Endothelial cell of umbilical vein (primary cell): ENCODE measurements around the gene NTSR1. TPM values are rescaled to one million over a fixed set of nuclear protein-coding genes. Genes with fewer than 3 reads are reported as not detected.

Experiments used
- BruUV-seq: library from RNA; stranded (reverse); fragments of 400-500 nt; replicated peaks from 2 replicates; lab custom pipeline; 2021; lab: Mats Ljungman, UMichigan
- CTCF ChIA-PET: fragments of 300-600, 350-600 bp; sonication (Branson Sonifier 250); formaldehyde crosslinking; loops from one replicate; lab custom pipeline; 2021; ENCODE audit warnings: antibody characterized with exemption, inconsistent platforms; lab: Charles Lee
- POLR2A ChIA-PET: fragments of 300-600, 350-600 bp; sonication (Branson Sonifier 250); formaldehyde crosslinking; loops from one replicate; lab custom pipeline; 2021; ENCODE audit warnings: antibody characterized with exemption, inconsistent platforms; lab: Charles Lee
- DNase-seq: peaks from one replicate; pipeline ENCODE4 v3.0.0-alpha.2; 2011; ENCODE audit warnings: low read depth, low spot score
- FAIRE-seq: peaks from 2 replicates; lab custom pipeline; 2011; peaks lifted over from hg19 to GRCh38; lab: Jason Lieb, UNC
- H2AFZ ChIP-seq: 2 replicates; pipeline ENCODE4 v1.6.0; 2012; ENCODE audit warnings: low read depth, low read length, control low read depth, inconsistent platforms
- H3K27ac ChIP-seq: 2 replicates; pipeline ENCODE4 v1.5.1; 2011; ENCODE audit warnings: low read depth, mild to moderate bottlenecking, control low read depth, low read length, moderate library complexity; ENCODE audit not compliant: insufficient read depth
- H3K27me3 ChIP-seq, 2 experiments: 2 replicates each; pipeline versions ENCODE4 v1.6.0 to v1.6.1; 2011; ENCODE audit warnings: low read length in 2 of 2, mixed read lengths in 1 of 2; ENCODE audit not compliant: control insufficient read depth in 2 of 2, insufficient read depth in 2 of 2
- H3K36me3 ChIP-seq, 2 experiments: 2 replicates in 1 of 2; 3 replicates in 1 of 2; pipeline ENCODE4 v1.5.1; 2011; ENCODE audit warnings: low read length in 2 of 2, mild to moderate bottlenecking in 1 of 2, moderate library complexity in 1 of 2; ENCODE audit not compliant: control insufficient read depth in 2 of 2, insufficient read depth in 2 of 2; ENCODE audit errors: extremely low read depth in 1 of 2
- H3K4me1 ChIP-seq: 3 replicates; pipeline ENCODE4 v1.5.1; 2011; ENCODE audit warnings: mild to moderate bottlenecking, low read length; ENCODE audit not compliant: control insufficient read depth, insufficient read depth; ENCODE audit errors: extremely low read depth
- H3K4me2 ChIP-seq: 2 replicates; pipeline ENCODE4 v1.6.1; 2011; ENCODE audit warnings: low read length, control low read depth, mixed read lengths; ENCODE audit not compliant: insufficient read depth
- H3K4me3 ChIP-seq, 3 experiments: fragments of 200-600 bp in 1 of 3; sonication (generic), shearing (Covaris generic) in 1 of 3; replicated peaks in 1 of 3; 2 replicates each; pipeline ENCODE4 v1.5.1; 2011 to 2016; ENCODE audit warnings: control low read depth in 3 of 3, low read length in 3 of 3, mild to moderate bottlenecking in 2 of 3, inconsistent platforms in 1 of 3, low read depth in 1 of 3, moderate library complexity in 1 of 3; ENCODE audit not compliant: insufficient read depth in 1 of 3
- H3K79me2 ChIP-seq: 2 replicates; pipeline ENCODE4 v1.6.0; 2012; ENCODE audit warnings: low read length, inconsistent platforms; ENCODE audit not compliant: control insufficient read depth, insufficient read depth
- H3K9ac ChIP-seq: replicated peaks from 2 replicates; pipeline ENCODE3; 2011; ENCODE audit warnings: low read length, control low read depth; ENCODE audit not compliant: insufficient read depth; ENCODE audit errors: extremely low read depth
- H3K9me1 ChIP-seq: replicated peaks from 3 replicates; pipeline ENCODE4 v1.6.0; 2011; ENCODE audit warnings: mild to moderate bottlenecking, low read length; ENCODE audit not compliant: control insufficient read depth, insufficient read depth; ENCODE audit errors: extremely low read depth
- H3K9me3 ChIP-seq: replicated peaks from 2 replicates; pipeline ENCODE4 v1.5.1; 2012; ENCODE audit warnings: low read length, inconsistent platforms; ENCODE audit not compliant: control insufficient read depth, insufficient read depth
- H4K20me1 ChIP-seq: replicated peaks from 2 replicates; pipeline ENCODE3; 2011; ENCODE audit warnings: mild to moderate bottlenecking, low read length; ENCODE audit not compliant: control insufficient read depth, insufficient read depth; ENCODE audit errors: extremely low read depth
- CTCF ChIP-seq, 2 donors: IDR thresholded peaks; 1 replicate in 1 of 2; 2 replicates in 1 of 2; pipeline ENCODE4 v1.5.1; 2011; ENCODE audit warnings: low read length in 2 of 2, mild to moderate bottlenecking in 2 of 2, moderate library complexity in 2 of 2, control low read depth in 1 of 2, inconsistent platforms in 1 of 2, low read depth in 1 of 2; ENCODE audit not compliant: insufficient read depth in 1 of 2; ENCODE audit errors: extremely low read depth in 1 of 2
- EZH2 ChIP-seq: IDR thresholded peaks from 2 replicates; pipeline ENCODE4 v1.6.1; 2012; ENCODE audit warnings: borderline replicate concordance, low read depth, mild to moderate bottlenecking, moderate library complexity, low read length, inconsistent platforms; ENCODE audit not compliant: severe bottlenecking
- FOS ChIP-seq: IDR thresholded peaks from 2 replicates; pipeline ENCODE4 v1.6.1; 2011; ENCODE audit warnings: mild to moderate bottlenecking, low read length, moderate library complexity, borderline replicate concordance; ENCODE audit not compliant: insufficient read depth
- GATA2 ChIP-seq: IDR thresholded peaks from 2 replicates; pipeline ENCODE4 v1.7.0; 2011; ENCODE audit warnings: low read depth, mild to moderate bottlenecking, moderate library complexity, mixed read lengths, low read length; ENCODE audit not compliant: insufficient read length, insufficient read depth
- JUN ChIP-seq: IDR thresholded peaks from 2 replicates; pipeline ENCODE4 v1.6.1; 2011; ENCODE audit warnings: borderline replicate concordance, low read depth; ENCODE audit not compliant: insufficient read length, insufficient read depth
- MAX ChIP-seq: IDR thresholded peaks from 2 replicates; pipeline ENCODE4 v1.6.1; 2011; ENCODE audit not compliant: insufficient read depth, insufficient read length
- MYC ChIP-seq: IDR thresholded peaks from one replicate; pipeline ENCODE4 v1.6.1; 2011; ENCODE audit warnings: mild to moderate bottlenecking, low read depth, low read length
- POLR2A ChIP-seq: IDR thresholded peaks from 2 replicates; pipeline ENCODE4 v1.6.1; 2012; ENCODE audit warnings: low read depth, mild to moderate bottlenecking, control low read depth, low read length
- POLR2AphosphoS5 ChIP-seq: IDR thresholded peaks from 2 replicates; pipeline ENCODE4 v1.6.1; 2012; ENCODE audit warnings: low read depth, mild to moderate bottlenecking, control low read depth, low read length, moderate library complexity; ENCODE audit not compliant: insufficient read depth
- dilution Hi-C: fragments of 300-500 bp; cut with MboI; formaldehyde crosslinking; loops from one replicate; pipeline ENCODE4 v1.15.0; 2019; ENCODE audit warnings: low sequenced_read_pairs; ENCODE audit not compliant: extremely low pct_ligation_motif_present
- intact Hi-C: fragments of 100-400 bp; cut with micrococcal nuclease; formaldehyde crosslinking; loops from one replicate; pipeline ENCODE4 v1.10.0; 2022
- polyA plus RNA-seq, 4 experiments: library from polyadenylated mRNA; depleted of rRNA in 3 of 4; stranded (reverse) in 3 of 4; unstranded in 1 of 4; fragments of >200 nt; gene quantifications; 2 replicates each; pipeline versions ENCODE4 v1.2.1 to v1.2.3, GENCODE V29; 2011 to 2012; ENCODE audit warnings: missing spikeins in 1 of 4
- total RNA-seq: library from RNA; stranded (reverse); gene quantifications from 2 replicates; pipeline ENCODE4 v1.2.3, GENCODE V29; 2021

NTSR1 gene
- total and polyA plus RNA-seq, 2 donors (not counting 3 experiments of a cell fraction or from before 2014, with no cell fraction given), result 0.14 to 2.1 TPM

- Histone ChIP-seq H3K27ac (no peak overlapping the region), H2AFZ (no peak overlapping the region), H3K4me2 (no peak overlapping the region), H3K9ac (no peak overlapping the region), H3K36me3 (no peaks in the 10 kb centered on the region), H4K20me1 (no peaks in the 10 kb centered on the region), H3K9me3 (no peaks in the 10 kb centered on the region), H3K4me1 (no peaks in the 10 kb centered on the region), H3K4me3 (no peak overlapping the region), H3K27me3 (peaks cover 0 to 5% of the 10 kb centered on the region in 2 experiments), H3K9me1 (no peaks in the 10 kb centered on the region), H3K79me2 (no peaks in the 10 kb centered on the region)
- TF ChIP-seq MYC (no peak), POLR2A (no peak), JUN (no peak), POLR2AphosphoS5 (no peak), GATA2 (no peak), FOS (no peak), CTCF (IDR thresholded peaks at IDR 0.05; ENCODE audit: extremely low read depth in 1 of 2, insufficient read depth in 1 of 2, low read depth in 1 of 2, low read length in 2 of 2) (no peak), EZH2 (no peak), MAX (no peak)
- CTCF ChIA-PET, result interaction anchor here (1.5 to 2.1 kb wide), 4 partner anchors 9 to 63 kb away, joined by 4 to 10 read pairs (median 7); partner anchors contain the start of gene NTSR1
- DNase-seq (no peak), FAIRE-seq (no peak)
- dilution Hi-C loops, result no loop called here
- BruUV-seq, result no TSS peak
- POLR2A ChIA-PET, result no interaction called here
- intact Hi-C loops, result no loop called here
Measured at GRCh38 chr20:62728781-62729300, 20.2 kb downstream of the NTSR1 start.
